ENCODE results near the gene ELF2. TPM values are rescaled to one million over a fixed set of nuclear protein-coding genes. Genes with fewer than 3 reads are reported as not detected.

ELF2 gene
- total and polyA plus RNA-seq, 7 experiments from 2014 or later, result 30.6 to 88.2 (median 61.2) TPM

GRCh38 chr4:139085141-139085540, 91.9 kb downstream of the ELF2 start:
- Mint-ChIP-seq H3K27me3 (no peaks in the 10 kb centered on the region), H3K4me3 (peak overlapping the region in 9 of 10 donors; percentile 90 to 100 (median 92)), H3K9me3 (peaks cover 0 to 4% (median 0%) of the 10 kb centered on the region in 11 donors), H3K27ac (peak overlapping the region; percentile 42 to 100 (median 93)), H3K36me3 (peaks cover 0 to 7% (median 0%) of the 10 kb centered on the region in 5 donors), H3K4me1 (peaks cover 11 to 39% (median 31%) of the 10 kb centered on the region in 7 donors)
- peaks cover 16 to 24% of the 10 kb centered on the region in 2 donors for H3K4me1 ChIP-seq (ENCODE audit: control insufficient read depth in 2 of 2, insufficient read depth in 2 of 2, low read length in 2 of 2)
- peak overlapping the region; percentile 96 for H3K27ac ChIP-seq (ENCODE audit: low read depth, low read length)
- CTCF ChIA-PET, result interaction anchor here (0.6 to 2.3 kb wide), 3 partner anchors 15 to 445 kb away, joined by 3 to 12 read pairs (median 4); no protein-coding TSS in a partner anchor
- intact Hi-C loops (cut with micrococcal nuclease), result loop anchor here (1.0 to 10.0 kb wide), 2 partner anchors 55 to 570 kb away; no protein-coding TSS in a partner anchor
- no peak overlapping the region for H3K4me3 ChIP-seq (ENCODE audit: low read length)
- no peaks in the 10 kb centered on the region for H3K27me3 ChIP-seq (ENCODE audit: control insufficient read depth in 2 of 2, insufficient read depth in 2 of 2, low read length in 2 of 2)
- peak in 6 of 9 donors; percentile 6 to 22 (median 12) for DNase-seq
- peaks cover 0 to 11% (median 0%) of the 10 kb centered on the region in 3 experiments for H3K36me3 ChIP-seq (ENCODE audit: control insufficient read depth in 2 of 3, insufficient read depth in 3 of 3, low read length in 3 of 3)
- no peaks in the 10 kb centered on the region for H3K9me3 ChIP-seq (ENCODE audit: control insufficient read depth in 2 of 3, low read length in 3 of 3)
- POLR2A ChIA-PET, result interaction anchor here (0.7 to 4.6 kb wide), 3 partner anchors 92 to 401 kb away, joined by 3 to 36 read pairs (median 18); partner anchors contain the start of genes ELF2 and NAA15
- ATAC-seq, result no peak

- peaks cover 11 to 43% (median 35%) of the 10 kb centered on the region in 7 donors for H3K4me1 Mint-ChIP-seq
- peak overlapping the region; percentile 30 for H3K4me3 ChIP-seq (ENCODE audit: low read length)
These were observed 92.3 kb downstream of the ELF2 start for GRCh38 chr4:139084804-139085093.

GRCh38 chr4:139083956-139084803, 92.8 kb downstream of the ELF2 start:
- Mint-ChIP-seq H3K4me3 (peak overlapping the region; percentile 90 to 100 (median 92)), H3K9me3 (peaks cover 0 to 4% (median 0%) of the 10 kb centered on the region in 11 donors), H3K4me1 (peaks cover 16 to 49% (median 41%) of the 10 kb centered on the region in 7 donors), H3K27me3 (no peaks in the 10 kb centered on the region), H3K27ac (peak overlapping the region; percentile 85 to 100 (median 96)), H3K36me3 (peaks cover 0 to 7% (median 0%) of the 10 kb centered on the region in 5 donors)
- no peaks in the 10 kb centered on the region for H3K9me3 ChIP-seq (ENCODE audit: control insufficient read depth in 2 of 3, low read length in 3 of 3)
- ATAC-seq (peak; percentile 64), DNase-seq (peak; percentile 54 to 88 (median 84))
- H3K4me3 ChIP-seq (ENCODE audit: low read length), result peak overlapping the region; percentile 99
- H3K4me1 ChIP-seq (ENCODE audit: control insufficient read depth in 2 of 2, insufficient read depth in 2 of 2, low read length in 2 of 2), result peaks cover 16 to 27% of the 10 kb centered on the region in 2 donors
- POLR2A ChIA-PET, result interaction anchor here (0.7 to 4.6 kb wide), 9 partner anchors 11 to 472 kb away, joined by 3 to 36 read pairs (median 5); partner anchors contain the start of genes ELF2, NAA15, NDUFC1 and SETD7
- CTCF ChIA-PET, result interaction anchor here (0.6 kb wide), 1 partner anchor 446 kb away, joined by 4 read pairs; no protein-coding TSS in a partner anchor
- no peaks in the 10 kb centered on the region for H3K27me3 ChIP-seq (ENCODE audit: control insufficient read depth in 2 of 2, insufficient read depth in 2 of 2, low read length in 2 of 2)
- peaks cover 0 to 11% (median 0%) of the 10 kb centered on the region in 3 experiments for H3K36me3 ChIP-seq (ENCODE audit: control insufficient read depth in 2 of 3, insufficient read depth in 3 of 3, low read length in 3 of 3)
- H3K27ac ChIP-seq (ENCODE audit: low read depth, low read length), result peak overlapping the region; percentile 96
- intact Hi-C loops (cut with micrococcal nuclease), result loop anchor here (1.0 to 10.0 kb wide), 15 partner anchors 8 to 1441 kb away; partner anchors contain the start of genes NAA15 (in 2 of the 2), NOCT (in 2 of the 2), ELMOD2 (in 1 of the 2) and SCOC (in 1 of the 2)

More at GRCh38 chr4:139084804-139085093, 92.3 kb downstream of the ELF2 start:
- H3K27me3 ChIP-seq (ENCODE audit: control insufficient read depth in 2 of 2, insufficient read depth in 2 of 2, low read length in 2 of 2), result no peaks in the 10 kb centered on the region
- peaks cover 0 to 4% (median 0%) of the 10 kb centered on the region in 11 donors for H3K9me3 Mint-ChIP-seq
- intact Hi-C loops (cut with micrococcal nuclease), result loop anchor here (1.0 to 10.0 kb wide), 6 partner anchors 8 to 570 kb away; partner anchors contain the start of gene NOCT (in 1 of the 2)
- peaks cover 16 to 24% of the 10 kb centered on the region in 2 donors for H3K4me1 ChIP-seq (ENCODE audit: control insufficient read depth in 2 of 2, insufficient read depth in 2 of 2, low read length in 2 of 2)
- H3K27me3 Mint-ChIP-seq, result no peaks in the 10 kb centered on the region
- DNase-seq (no peak), ATAC-seq (no peak)
- peaks cover 0 to 7% (median 0%) of the 10 kb centered on the region in 5 donors for H3K36me3 Mint-ChIP-seq
- no peaks in the 10 kb centered on the region for H3K9me3 ChIP-seq (ENCODE audit: control insufficient read depth in 2 of 3, low read length in 3 of 3)
- POLR2A ChIA-PET, result interaction anchor here (0.7 to 4.6 kb wide), 5 partner anchors 92 to 472 kb away, joined by 3 to 36 read pairs (median 15); partner anchors contain the start of genes ELF2, NAA15 and SETD7
- H3K4me3 Mint-ChIP-seq, result peak overlapping the region; percentile 90 to 100 (median 92)
- CTCF ChIA-PET, result interaction anchor here (0.6 to 2.3 kb wide), 3 partner anchors 15 to 445 kb away, joined by 3 to 12 read pairs (median 4); no protein-coding TSS in a partner anchor
- H3K27ac ChIP-seq (ENCODE audit: low read depth, low read length), result peak overlapping the region; percentile 96
- H3K36me3 ChIP-seq (ENCODE audit: control insufficient read depth in 2 of 3, insufficient read depth in 3 of 3, low read length in 3 of 3), result peaks cover 0 to 11% (median 0%) of the 10 kb centered on the region in 3 experiments
- peak overlapping the region; percentile 85 to 100 (median 93) for H3K27ac Mint-ChIP-seq

- ATAC-seq (peak; percentile 48), DNase-seq (peak in 8 of 9 donors; percentile 52 to 80 (median 77))
- POLR2A ChIA-PET, result interaction anchor here (1.0 to 4.6 kb wide), 6 partner anchors 12 to 370 kb away, joined by 3 to 36 read pairs (median 10); partner anchors contain the start of genes ELF2 and NAA15
- H3K36me3 ChIP-seq (ENCODE audit: control insufficient read depth in 2 of 3, insufficient read depth in 3 of 3, low read length in 3 of 3), result peaks cover 0 to 11% (median 0%) of the 10 kb centered on the region in 3 experiments
- CTCF ChIA-PET, result no interaction called here
- peak overlapping the region; percentile 90 to 100 (median 92) for H3K4me3 Mint-ChIP-seq
- H3K27ac ChIP-seq (ENCODE audit: low read depth, low read length), result peak overlapping the region; percentile 96
- no peaks in the 10 kb centered on the region for H3K27me3 Mint-ChIP-seq
- peak overlapping the region; percentile 85 to 100 (median 96) for H3K27ac Mint-ChIP-seq
- H3K4me1 Mint-ChIP-seq, result peaks cover 17 to 55% (median 42%) of the 10 kb centered on the region in 7 donors
- H3K9me3 ChIP-seq (ENCODE audit: control insufficient read depth in 2 of 3, low read length in 3 of 3), result no peaks in the 10 kb centered on the region
- H3K27me3 ChIP-seq (ENCODE audit: control insufficient read depth in 2 of 2, insufficient read depth in 2 of 2, low read length in 2 of 2), result no peaks in the 10 kb centered on the region
- H3K4me3 ChIP-seq (ENCODE audit: low read length), result peak overlapping the region; percentile 99
- H3K9me3 Mint-ChIP-seq, result peaks cover 0 to 4% (median 0%) of the 10 kb centered on the region in 11 donors
- peaks cover 16 to 30% of the 10 kb centered on the region in 2 donors for H3K4me1 ChIP-seq (ENCODE audit: control insufficient read depth in 2 of 2, insufficient read depth in 2 of 2, low read length in 2 of 2)
- H3K36me3 Mint-ChIP-seq, result peaks cover 0 to 7% (median 0%) of the 10 kb centered on the region in 5 donors
- intact Hi-C loops (cut with micrococcal nuclease), result loop anchor here (1.0 to 10.0 kb wide), 13 partner anchors 15 to 1441 kb away; partner anchors contain the start of genes NAA15 (in 2 of the 2), ELMOD2 (in 1 of the 2), NOCT (in 1 of the 2) and SCOC (in 1 of the 2)
These were observed 93.4 kb downstream of the ELF2 start for GRCh38 chr4:139083607-139083955.

GRCh38 chr4:139082750-139083606, 94.0 kb downstream of the ELF2 start:
- CTCF ChIA-PET, result interaction anchor here (0.6 to 0.9 kb wide), 3 partner anchors 52 to 584 kb away, joined by 3 read pairs; no protein-coding TSS in a partner anchor
- peaks cover 0 to 11% (median 0%) of the 10 kb centered on the region in 3 experiments for H3K36me3 ChIP-seq (ENCODE audit: control insufficient read depth in 2 of 3, insufficient read depth in 3 of 3, low read length in 3 of 3)
- H3K27me3 Mint-ChIP-seq, result no peaks in the 10 kb centered on the region
- peaks cover 0 to 4% (median 0%) of the 10 kb centered on the region in 11 donors for H3K9me3 Mint-ChIP-seq
- H3K4me3 Mint-ChIP-seq, result peak overlapping the region; percentile 90 to 100 (median 92)
- peaks cover 16 to 34% of the 10 kb centered on the region in 2 donors for H3K4me1 ChIP-seq (ENCODE audit: control insufficient read depth in 2 of 2, insufficient read depth in 2 of 2, low read length in 2 of 2)
- no peaks in the 10 kb centered on the region for H3K27me3 ChIP-seq (ENCODE audit: control insufficient read depth in 2 of 2, insufficient read depth in 2 of 2, low read length in 2 of 2)
- H3K27ac ChIP-seq (ENCODE audit: low read depth, low read length), result peak overlapping the region; percentile 96
- intact Hi-C loops (cut with micrococcal nuclease), result loop anchor here (1.0 to 10.0 kb wide), 14 partner anchors 10 to 1442 kb away; partner anchors contain the start of genes NAA15 (in 2 of the 2), ELMOD2 (in 1 of the 2), NOCT (in 1 of the 2) and SCOC (in 1 of the 2)
- peak overlapping the region; percentile 85 to 100 (median 96) for H3K27ac Mint-ChIP-seq
- H3K36me3 Mint-ChIP-seq, result peaks cover 0 to 7% (median 0%) of the 10 kb centered on the region in 5 donors
- peak overlapping the region; percentile 99 for H3K4me3 ChIP-seq (ENCODE audit: low read length)
- POLR2A ChIA-PET, result interaction anchor here (0.5 to 4.6 kb wide), 9 partner anchors 16 to 471 kb away, joined by 3 to 36 read pairs (median 3); partner anchors contain the start of genes ELF2 and NAA15
- peak; percentile 90 for ATAC-seq
- peaks cover 17 to 61% (median 46%) of the 10 kb centered on the region in 7 donors for H3K4me1 Mint-ChIP-seq
- peak; percentile 70 to 96 (median 93) for DNase-seq
- no peaks in the 10 kb centered on the region for H3K9me3 ChIP-seq (ENCODE audit: control insufficient read depth in 2 of 3, low read length in 3 of 3)
